Measurements from ENCODE around the gene SCAMP3.

The SCAMP3 gene

DNA sequence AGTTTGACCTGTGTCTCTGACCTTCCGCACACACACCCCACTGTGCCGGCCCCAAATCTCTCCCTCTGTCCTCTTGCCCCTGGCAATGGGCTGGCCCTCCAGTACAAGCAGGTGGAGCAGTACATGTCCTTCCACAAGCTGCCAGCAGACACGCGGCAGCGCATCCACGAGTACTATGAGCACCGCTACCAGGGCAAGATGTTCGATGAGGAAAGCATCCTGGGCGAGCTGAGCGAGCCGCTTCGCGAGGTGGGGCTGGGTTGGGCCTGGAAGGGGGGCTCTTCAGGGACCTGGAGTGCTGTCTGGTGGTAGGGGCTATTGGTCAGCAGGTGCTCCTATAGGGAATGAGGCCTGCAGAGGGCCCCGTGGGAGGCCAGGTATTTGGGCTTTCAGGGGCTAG lies 22.9 kb upstream of the SCAMP3 start:
- no peak for DNase-seq

DNA sequence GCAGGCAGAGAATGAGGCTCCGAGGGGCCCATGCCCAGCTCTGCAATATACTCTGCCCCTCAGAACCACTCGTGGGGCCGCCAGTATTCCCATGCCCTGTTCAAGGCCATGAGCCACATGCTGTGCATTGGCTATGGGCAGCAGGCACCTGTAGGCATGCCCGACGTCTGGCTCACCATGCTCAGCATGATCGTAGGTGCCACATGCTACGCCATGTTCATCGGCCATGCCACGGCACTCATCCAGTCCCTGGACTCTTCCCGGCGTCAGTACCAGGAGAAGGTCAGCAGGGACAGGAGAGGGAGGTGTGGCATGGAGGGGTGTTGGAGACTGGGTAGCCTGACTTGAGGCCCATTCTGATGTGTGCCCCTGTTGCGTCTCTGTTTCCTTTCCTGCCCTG lies 22.3 kb upstream of the SCAMP3 start:
- DNase-seq, result no peak

DNA sequence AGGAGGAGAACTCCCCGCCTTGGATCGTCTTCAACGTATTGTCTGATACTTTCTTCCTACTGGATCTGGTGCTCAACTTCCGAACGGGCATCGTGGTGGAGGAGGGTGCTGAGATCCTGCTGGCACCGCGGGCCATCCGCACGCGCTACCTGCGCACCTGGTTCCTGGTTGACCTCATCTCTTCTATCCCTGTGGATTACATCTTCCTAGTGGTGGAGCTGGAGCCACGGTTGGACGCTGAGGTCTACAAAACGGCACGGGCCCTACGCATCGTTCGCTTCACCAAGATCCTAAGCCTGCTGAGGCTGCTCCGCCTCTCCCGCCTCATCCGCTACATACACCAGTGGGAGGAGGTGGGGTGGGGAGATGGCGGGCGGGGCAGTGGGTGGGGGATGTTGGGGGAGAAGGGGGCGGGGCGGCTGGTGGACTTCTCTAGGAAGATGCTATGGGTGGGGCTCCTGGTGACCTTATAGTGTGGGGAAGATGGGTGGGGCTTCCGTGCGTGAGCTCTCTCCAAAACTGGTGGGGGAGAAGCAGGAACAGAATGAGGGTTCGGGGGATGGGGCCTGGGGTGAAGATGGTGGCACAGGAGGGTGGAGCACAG lies 20.4 kb upstream of the SCAMP3 start:
- DNase-seq, result no peak

DNA sequence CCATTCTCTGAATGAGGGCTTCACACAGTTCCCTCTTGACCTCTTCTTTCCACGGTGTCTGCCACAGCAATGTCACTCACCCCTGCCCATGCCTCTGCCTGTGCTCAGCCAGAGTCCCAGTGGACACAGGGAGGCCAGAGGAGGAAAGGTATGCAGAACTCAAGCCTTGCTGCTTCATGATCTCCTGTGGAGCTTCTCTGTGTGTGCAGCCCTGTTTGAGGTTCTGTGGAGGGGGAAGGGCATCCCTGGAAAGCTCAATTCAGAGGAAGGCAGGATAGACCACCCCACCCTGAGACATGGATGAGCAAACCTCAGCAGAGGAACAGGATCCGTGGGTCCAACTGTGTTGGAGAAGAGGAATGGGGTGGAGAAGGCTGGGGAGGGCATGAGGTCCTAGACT lies 17.1 kb upstream of the SCAMP3 start:
- no peak for DNase-seq

DNA sequence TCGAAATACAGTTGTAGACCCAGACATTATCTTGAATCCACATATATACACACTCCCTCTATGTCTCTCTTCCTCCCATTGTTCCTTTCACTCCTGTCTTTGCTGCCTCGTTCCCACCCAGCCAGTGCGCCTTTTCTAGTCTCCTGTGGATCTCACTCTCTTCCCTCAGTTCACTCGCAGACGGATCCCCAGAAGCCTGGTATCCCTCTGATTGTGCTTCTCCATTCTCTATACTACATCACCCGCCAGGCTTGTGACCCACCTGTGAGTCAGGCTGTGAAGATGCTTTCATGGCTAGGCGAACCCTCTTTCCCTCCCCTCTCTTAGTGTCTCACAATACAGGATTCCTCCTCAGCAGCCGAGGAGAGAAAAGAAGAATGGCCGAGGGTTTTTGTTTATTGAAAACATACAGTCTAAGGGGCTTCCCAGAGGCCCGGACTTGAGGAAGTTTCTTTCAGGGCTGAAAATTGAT lies 16.6 kb upstream of the SCAMP3 start:
- no peak for DNase-seq

DNA sequence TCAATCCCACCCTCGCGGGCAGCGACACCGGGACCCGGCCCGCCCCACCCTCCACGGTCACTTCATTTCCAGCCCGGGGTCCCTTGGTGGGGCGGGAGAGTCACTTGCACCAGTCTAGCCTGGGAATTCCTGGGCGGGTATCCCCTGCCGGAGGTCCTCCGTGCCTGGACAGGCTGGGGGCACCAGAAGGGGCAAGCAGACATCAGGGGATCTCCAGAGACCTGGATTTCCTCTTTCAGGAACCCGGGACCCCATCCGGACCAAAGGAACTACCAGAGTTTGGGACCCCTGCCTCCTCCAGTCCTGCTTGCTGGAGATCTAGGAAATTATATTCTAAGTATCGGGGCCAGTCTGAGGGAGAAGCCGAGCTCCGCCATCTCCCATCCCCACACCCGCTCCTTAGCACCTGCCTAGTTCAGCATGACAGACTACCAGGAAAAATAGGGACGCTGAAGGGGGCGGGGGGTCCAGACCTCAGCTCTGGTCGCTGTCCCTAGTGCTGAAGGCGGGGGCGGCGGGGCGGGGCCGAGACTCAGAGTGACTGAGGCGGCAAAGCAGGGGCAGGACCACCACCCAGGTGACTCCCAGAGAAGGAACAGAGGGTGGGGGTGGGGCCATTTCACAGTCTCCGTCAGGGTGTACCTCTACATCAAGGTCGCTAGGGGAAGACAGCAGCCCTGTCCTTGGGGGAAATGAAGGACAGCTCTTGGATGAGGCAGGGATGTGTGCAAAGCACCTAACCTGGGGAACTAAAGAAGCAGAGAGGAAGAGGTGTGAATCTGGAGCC lies 15.9 kb upstream of the SCAMP3 start:
- peak; percentile 13 for DNase-seq

DNA sequence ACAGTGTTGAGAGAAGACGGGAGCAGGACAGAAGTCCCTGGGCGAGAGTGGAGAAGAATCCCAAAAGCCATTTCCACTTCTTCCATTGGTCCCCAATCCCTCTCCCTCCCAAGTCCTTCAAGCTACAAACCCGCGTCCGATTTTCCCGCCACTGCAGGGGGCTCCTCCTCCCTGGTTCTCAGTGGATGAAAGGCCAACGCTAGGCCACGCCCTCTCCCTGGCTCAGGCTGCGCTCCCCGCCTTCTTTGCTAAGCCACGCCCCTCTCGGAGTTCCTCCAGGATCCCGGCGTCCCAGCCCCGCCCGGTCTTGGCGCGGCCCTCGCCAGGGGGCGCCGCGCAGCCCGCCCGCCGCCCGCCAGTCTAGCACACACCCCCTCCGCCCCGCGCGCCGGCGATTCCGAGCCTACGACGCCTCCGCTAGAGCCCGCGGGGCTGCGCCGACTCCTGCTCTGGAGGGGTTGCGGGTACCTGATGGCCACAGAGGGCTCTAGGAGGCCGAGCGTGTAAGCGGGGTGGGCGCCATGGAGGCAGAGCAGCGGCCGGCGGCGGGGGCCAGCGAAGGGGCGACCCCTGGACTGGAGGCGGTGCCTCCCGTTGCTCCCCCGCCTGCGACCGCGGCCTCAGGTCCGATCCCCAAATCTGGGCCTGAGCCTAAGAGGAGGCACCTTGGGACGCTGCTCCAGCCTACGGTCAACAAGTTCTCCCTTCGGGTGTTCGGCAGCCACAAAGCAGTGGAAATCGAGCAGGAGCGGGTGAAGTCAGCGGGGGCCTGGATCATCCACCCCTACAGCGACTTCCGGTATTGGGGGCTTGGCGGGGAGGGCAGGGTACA lies 15.1 kb upstream of the SCAMP3 start, which contains the start of gene HCN3:
TSS of gene HCN3 (plus strand) at position 394 of the 832 bp plus-strand sequence. CDS start at position 522, 128 bp downstream.
- peak; percentile 93 for DNase-seq

DNA sequence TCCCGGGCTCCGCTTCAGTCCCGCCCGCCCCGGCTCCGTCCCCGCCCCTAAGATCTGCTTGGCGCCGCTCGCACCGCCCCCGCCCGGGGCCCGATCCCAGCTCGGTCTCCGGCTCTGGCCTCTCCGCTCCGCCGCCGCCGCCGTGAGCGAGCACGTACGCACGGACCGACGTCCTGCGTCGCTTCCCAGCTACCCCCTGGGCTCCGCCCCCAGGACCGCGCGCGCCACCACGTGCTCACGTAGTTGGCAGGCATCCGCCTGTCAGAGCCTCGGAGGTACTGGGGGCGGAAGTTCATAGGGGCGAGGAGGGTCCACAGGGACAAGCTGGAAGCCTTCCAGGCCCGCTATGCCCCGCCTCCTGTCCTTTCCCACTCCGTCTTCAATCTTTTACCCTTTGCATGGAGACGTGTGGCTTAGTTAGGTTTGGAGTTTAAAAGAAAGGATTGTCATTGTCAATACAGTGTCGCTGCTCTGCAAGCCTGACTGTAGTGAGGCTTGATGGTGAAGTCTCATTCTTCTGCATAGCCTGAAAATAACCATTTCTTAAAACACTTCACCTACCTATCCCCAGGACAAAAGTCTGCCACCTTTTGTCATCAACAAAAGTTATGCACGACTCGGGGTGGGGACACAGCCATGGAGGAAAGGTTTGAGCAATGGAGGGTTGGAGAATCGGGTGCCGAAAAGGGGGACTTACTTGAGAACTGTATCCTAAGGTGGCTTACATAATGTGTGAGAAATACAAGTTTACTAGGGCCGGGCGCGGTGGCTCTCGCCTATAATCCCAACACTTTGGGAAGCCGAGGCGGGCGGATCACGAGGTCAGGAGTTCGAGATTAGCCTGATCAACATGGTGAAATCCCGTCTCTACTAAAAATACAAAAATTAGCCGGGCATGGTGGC lies 11.4 kb upstream of the SCAMP3 start, which contains the start of gene CLK2:
TSS of gene CLK2 (minus strand) at position 162 of the 903 bp plus-strand sequence. CDS start 2,527 bp downstream, outside the sequence.
- peak; percentile 72 for DNase-seq

DNA sequence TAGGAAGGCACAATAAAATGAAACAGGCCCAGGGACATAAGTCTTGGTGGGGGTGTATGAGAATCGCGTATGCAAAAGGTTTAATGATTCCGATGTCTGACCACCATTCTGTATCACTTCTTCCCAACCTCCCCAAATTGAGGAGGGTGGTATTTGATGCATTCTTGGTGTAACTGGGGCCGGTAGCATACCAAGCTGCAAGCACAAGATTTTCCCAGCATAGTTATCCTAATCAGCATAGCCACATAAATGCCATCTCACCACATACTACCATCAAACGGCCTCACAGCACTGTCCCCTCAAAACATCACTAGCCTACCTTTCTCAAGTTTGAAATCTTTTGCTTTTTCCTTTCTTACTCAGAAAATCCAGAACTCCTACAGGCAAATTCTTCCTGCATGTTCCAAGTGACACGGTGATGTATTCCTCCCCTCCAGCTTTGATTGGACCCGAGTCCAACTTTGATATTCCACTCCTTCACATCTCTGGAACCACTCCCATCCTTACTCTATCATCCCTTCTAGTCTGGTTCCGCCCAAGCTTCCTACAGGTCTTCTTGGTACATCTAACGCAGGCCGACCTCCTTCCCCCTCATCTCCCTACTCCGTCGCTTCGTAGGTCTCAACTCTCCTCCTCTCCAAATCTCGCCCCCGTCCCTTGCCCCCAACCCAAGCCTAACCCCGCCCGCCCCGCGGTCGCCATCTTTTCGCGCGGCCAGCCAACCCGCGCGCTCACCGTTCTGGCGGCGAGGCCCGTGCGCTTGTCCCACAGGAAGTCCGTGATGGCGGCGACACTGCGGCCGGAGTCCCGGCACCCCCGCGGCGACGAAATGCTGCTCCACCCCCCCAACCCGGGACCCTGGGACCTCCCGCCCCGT lies 10.5 kb upstream of the SCAMP3 start:
- DNase-seq, result peak; percentile 49

DNA sequence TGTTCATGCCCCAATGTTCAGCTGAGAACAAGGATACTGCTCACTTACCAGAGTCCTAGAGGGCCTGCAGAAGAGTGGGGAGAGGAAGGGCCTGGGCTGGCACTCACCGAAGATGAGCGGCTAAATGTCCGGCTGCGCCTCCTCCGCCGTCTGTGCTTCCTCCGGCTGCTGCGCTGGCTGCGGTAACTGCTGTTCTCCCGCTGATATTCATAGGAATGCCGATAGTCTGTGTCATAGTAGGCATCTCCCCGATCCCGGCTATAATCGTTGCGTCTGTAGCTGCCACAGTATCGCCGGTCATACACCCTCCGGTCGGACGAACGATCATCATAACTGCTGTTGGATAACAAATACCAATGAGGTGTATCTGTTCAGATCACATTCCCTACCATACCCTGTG lies 7.2 kb upstream of the SCAMP3 start:
- no peak for DNase-seq

DNA sequence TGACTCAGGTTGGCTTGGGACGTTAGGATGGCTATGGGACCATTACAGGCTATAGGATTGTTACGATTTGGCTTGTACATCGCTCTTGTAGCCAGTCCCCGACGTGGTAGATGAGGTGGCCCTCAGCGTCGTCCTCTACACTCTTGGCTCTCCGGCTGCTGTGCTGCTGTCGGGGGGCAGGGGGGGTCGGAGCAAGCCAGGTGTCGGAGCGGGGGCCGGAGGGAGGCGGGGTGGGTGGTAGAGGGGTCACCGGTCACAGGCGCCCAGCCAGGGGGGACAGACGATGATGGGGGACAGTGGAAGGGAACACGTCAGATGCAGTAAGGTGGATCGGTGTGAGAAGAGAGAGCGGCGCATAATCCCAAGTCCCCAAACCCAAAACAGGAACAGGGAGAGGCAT lies 6.5 kb upstream of the SCAMP3 start:
- DNase-seq, result no peak

DNA sequence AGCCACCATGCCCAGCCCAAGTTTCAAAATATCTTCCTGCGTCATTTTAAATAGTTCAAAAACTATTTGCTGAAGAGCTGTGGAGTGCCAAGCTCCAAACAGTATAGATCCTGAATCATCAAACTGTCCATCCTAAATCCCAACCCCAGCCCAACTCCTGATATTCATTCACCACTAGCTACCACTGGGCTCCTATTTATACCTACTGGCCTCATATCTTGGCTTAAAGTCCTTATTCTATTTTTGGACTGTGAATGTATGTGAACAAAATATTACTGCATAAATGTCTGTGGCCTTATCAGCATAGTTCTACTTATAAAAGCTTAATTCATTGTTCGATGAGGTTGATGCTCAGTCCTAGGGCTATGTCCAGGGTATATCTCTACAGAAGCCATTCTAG lies 5.2 kb upstream of the SCAMP3 start:
- no peak for DNase-seq

DNA sequence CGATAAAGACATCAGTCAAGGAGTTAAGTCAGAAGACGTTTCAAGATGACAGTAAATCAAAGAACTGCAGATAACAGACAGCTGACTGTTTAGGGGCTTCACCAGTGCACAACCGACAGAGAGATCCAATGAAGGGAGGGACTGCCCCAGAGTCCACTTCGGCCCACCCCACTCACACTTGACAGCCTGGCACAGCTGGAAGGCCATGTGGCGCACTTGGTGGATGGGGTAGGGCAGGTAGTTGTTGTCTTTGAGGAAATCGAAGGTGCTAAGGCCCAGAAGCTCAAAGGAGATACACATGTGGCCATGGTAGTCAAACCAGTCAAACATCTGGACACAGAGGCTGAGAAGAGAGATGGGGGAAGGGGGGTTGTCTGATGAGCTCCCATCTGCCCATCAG lies 4.4 kb upstream of the SCAMP3 start:
- DNase-seq, result no peak

DNA sequence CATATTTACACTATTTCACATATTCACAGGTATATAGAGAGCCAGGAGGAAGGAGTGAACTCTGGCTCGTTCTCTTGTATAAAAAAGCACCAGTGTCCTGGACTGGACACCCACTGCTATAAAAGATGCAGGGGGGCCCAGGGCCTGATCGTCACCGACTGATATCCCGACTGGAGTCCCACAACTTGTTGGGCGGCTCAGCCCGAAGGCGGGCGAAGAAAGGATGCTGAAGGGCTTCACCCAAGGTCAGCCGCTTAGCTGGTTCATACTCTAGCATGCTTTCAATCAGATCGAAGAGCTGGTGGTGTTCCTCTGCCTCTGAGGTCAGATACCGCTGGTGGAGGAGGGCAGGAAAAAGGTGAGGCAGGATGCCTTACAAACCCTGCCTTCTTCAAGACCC lies 907 bp upstream of the SCAMP3 start:
- no peak for DNase-seq

DNA sequence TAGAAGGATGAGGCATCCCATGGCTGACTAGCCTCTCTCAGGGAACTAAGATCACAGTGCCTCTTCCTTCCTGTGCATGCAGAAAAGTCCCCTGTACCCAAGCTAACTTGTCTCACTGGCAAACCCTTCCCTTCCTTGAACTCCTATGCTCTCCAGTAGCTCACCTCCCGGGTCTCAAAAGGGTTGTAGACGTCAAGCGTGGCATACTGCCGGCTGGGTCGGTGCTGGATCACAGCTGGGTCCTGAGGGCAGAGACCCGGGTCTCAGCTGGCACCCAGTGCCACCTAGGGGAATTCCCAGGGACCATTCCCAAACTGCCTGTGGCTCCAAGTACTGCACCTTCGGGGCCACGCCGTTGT lies 688 bp downstream of the SCAMP3 start:
- no peak for DNase-seq

DNA sequence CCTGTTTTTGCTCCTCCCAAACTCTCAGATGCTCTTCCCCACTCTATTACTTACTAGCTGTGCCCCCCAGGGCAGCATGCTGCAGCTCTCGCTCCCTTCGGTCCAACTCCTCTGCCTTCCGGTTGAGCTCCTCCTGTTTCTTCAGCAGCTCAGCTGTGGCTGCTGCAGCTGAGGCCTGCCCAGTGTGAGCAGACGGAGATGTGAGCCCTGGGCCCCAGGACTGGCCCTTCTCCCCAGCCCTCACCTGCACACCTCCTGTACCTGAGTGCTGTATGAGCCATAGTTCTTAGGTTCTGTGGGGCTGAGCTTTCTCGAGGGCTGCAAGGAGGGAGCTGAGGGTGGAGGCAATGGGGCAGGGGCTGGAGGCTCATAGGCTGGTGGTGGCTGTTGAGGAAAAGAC lies 1.9 kb downstream of the SCAMP3 start:
- no peak for DNase-seq

DNA sequence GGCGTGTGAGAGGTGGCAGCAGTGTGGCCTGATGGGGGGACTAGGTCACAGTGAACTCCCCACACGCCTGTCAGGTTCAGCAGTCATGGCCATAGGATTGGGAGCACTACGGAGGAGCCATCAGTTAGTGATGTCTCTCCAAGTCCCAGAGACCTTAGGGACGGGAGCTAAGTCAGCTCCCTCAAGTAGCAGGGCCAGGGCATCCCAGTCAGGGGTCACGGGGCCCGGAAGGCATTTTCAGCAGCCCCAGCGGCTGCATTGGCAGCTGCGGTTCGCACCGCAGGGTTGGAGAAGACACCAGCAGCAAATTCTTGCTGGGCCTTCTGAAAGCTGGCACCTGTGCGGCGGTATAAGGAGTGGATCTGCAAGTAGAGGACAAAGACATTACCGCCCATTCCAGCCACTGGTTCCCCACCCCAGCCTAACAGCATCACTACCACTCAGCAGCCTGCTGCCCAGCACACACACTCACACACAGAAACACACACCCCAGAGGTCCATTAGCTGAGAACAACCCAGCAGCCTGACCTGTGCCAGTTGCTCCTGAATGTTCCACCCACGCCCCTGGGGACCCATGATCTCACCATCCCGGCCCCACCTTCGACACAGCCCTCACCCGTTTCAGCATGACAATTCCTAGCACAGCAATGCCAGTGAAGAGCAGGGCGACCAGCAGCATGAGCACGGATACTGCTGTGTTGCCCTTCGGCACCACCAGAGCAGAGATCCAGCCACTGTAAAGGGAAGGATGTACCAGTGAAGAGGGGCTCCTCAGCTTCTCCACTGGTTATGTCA lies 5.9 kb downstream of the SCAMP3 start:
- DNase-seq, result no peak

DNA sequence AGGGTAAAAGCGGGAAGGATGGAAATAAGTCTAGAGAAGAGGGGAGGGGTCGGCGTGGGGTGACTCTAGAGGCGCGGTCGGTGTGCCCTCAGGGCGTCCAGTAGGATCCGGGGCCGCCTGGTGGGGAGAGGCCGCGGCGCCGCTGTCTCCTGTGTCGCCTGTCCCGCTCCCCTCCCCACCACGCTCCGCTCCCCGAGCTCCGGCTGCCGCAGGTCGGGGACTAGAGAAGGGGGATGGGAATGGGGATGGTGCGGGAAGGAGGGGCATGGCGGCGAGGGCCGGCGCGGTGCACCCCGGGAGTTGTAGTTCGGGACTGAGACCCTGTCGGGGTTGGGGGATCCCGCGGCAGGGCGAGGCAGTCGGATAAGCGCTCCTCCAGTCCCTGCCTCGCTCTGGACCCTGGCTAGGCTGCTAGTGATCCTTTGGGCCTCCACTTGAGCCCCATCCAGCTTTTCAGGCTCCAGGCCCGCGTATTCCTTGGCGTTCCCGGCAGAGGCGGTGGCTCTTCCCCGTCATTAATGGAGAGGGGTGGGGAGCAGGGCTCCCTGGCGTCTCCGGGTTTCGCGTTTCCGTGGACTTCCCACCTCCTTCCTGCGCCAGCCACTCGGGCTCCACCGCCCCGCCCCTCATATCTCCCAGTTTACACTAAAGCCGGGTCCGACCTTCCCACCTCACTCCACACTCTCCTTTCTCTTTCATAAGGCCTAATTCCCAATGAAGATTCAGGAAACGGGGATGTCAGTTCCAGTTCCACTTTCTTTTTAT lies 6.7 kb downstream of the SCAMP3 start, which contains the start of gene ENTREP3:
TSS of gene ENTREP3 (minus strand) at position 241 of the 765 bp plus-strand sequence. CDS start 606 bp downstream, outside the sequence.
- DNase-seq, result peak; percentile 39

DNA sequence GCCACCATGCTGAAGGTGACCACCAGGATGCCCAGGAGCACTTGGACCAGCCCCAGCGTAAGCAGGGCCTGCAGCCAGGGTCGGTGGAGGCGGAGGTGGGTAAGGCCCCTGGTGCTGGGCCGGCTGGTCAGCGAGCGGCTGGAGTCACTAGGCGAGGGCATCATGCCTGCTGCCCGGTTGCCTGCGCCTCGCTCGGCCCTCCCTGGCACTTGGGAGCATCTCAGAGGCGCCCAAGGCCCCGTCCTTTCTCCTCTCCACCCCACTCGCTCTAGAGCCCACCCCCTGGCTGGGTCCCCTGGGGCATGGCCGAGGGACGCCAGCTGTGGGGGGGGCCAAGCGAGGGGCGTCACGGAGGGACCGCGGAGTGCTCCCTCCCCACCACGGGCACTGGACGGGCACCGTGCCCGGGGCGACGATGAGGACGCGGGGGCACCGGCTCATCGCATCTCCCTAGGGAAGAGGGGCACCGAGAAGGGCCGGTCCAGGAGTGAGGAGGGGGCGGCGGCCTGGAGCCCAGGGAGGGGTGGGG lies 7.4 kb downstream of the SCAMP3 start:
- DNase-seq, result no peak
